Lower leg skin (tissue), 3 donors: ENCODE data around the gene ASXL1.

Source experiments
- CTCF ChIP-seq, 3 donors: fragments of 450-650 bp; IDR thresholded peaks; one replicate each; pipeline ENCODE4 v1.5.1; 2016; ENCODE audit warnings: antibody characterized with exemption in 3 of 3, mild to moderate bottlenecking in 3 of 3, moderate library complexity in 2 of 3
- POLR2A ChIP-seq, 2 donors: fragments of 450-650 bp; IDR thresholded peaks; one replicate each; pipeline ENCODE4 v1.6.1; 2016 to 2017; ENCODE audit warnings: antibody characterized with exemption in 2 of 2, mild to moderate bottlenecking in 1 of 2, moderate library complexity in 1 of 2

GRCh38 chr20:32343439-32343838 is 14.7 kb upstream of the ASXL1 start:
- TF ChIP-seq CTCF (IDR thresholded peaks at IDR 0.05) (no peak), POLR2A (IDR thresholded peaks at IDR 0.05) (no peak)
